NCI-H2029 treated with DMSO at 0.1 percent for 48 hours (cell line): ENCODE measurements around the gene ZNF234.
A peak's percentile ranks its signal among the peaks of the same experiment; 100 is the strongest.
"Not testable (repeated sequence)": the region's sequence is repeated elsewhere in the genome, so short reads cannot be mapped to it uniquely, and the experiment has no call there.

ENCODE experiments used
- DNase-seq: peaks from one replicate; lab custom pipeline; 2025; lab: John Stamatoyannopoulos, UW

The ZNF234 gene

GRCh38 chr19:44182145-44182544 lies 40.8 kb downstream of the ZNF234 start:
- no peak for DNase-seq

DNA sequence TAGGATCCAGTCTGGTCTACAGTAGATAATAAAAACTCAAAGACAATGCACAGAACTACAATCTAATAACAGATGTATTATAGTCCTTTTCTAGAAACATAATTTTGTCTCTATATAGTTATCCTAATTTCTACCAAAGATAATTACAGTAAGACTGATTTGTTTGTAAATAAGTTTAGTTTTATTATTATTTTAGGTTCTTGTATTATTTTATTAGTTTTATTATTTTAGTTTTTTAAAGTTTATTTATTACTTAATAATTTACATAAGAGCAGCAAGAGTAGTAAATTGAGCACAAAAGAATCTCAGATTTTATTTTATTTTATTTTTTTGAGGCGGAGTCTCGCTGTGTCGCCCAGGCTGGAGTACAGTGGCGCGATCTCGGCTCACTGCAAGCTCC lies 48.7 kb downstream of the ZNF234 start:
- DNase-seq = no peak

GRCh38 chr19:44192127-44192526 lies 50.8 kb downstream of the ZNF234 start:
- no peak for DNase-seq

GRCh38 chr19:44196772-44197171 lies 55.4 kb downstream of the ZNF234 start:
- DNase-seq = no peak

DNA sequence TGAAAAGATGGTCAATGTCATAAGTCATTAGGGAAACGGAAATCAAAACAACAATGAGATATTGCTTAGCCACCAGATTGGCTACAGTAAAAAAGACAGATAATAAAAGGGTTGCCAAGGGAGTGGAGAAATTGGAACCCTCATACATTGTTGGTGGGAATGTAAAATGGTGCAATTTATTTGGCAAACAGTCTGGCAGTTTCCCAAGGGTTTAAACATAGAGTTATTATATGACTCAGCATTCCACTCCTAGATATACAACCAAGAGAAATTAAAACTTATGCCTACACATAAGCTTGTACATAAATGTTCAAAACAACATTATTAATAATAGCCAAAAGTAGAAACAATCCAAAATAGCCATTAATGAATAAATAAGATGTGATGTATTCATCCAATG lies 61.1 kb downstream of the ZNF234 start:
- DNase-seq = no peak

DNA sequence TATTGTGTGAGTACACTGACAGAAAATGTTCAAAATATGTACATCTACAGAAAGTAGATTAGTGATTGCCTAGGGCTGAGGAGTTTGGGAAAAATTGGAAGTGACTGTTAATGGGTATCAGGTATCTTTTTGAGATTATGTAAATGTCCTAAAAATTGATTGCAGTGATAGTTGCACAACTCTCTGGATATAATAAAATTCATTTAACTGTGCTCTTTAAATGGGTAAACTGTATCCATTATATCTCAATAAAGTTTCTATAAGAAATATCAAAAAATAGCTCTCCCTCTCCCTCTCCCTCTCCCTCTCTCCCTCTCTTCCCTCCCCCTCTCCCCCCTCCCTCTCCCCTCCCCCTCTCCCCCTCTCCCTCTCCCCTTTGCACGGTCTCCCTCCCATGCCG lies 61.6 kb downstream of the ZNF234 start:
- no peak for DNase-seq

GRCh38 chr19:44203877-44204276 lies 62.5 kb downstream of the ZNF234 start:
- not testable (repeated sequence) for DNase-seq

- no peak for DNase-seq
Observed at GRCh38 chr19:44204772-44205171, 63.4 kb downstream of the ZNF234 start.

DNA sequence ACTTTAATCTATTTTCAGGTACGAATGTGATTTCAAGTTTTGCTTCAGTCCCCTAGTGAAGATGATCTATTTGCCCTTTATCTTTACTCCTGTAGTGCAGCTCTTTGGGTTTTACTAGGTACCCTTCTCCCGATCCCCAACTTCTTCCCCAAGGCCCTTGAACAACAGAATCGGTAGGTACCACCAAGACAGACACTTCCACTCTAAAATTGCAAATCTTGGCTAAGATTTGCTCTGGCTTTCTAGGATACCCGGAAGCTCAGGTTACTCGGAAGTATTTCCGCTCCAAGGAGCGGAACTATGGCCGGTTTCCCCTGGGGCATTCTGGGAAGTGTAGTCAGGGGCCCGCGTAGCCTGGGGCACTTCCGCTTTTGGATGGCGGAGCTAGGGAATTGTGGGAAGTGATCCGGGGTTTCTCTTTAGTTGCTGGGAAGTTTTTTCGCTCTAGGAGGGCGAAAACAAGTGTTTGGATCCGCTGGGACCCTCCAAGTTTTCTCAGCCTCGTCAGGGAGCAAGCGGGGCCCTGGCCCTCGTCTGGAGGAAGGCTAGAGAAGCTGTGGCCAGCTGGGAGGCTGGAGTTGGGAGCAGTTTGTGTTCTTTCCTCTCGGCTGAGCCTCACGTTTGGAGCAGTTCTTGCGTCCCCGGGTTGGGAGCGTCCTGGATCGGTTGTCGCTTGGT lies 65.9 kb downstream of the ZNF234 start:
- DNase-seq = peak; percentile 93
